Upper lobe of left lung (tissue), 6 donors: ENCODE measurements around the gene ACACA. TPM values are rescaled to one million over a fixed set of nuclear protein-coding genes. Genes with fewer than 3 reads are reported as not detected.

Experiments
- ATAC-seq, 2 donors: fragments of 200-7000 bp; cut with Tn5 transposase; one replicate each; pipeline ENCODE4 v1.9.1; 2022; ENCODE audit warnings: mild to moderate bottlenecking in 2 of 2, moderate library complexity in 2 of 2; ENCODE audit not compliant: low FRiP score in 2 of 2
- DNase-seq, 2 donors: peaks; one replicate each; pipeline ENCODE4 v3.0.0-alpha.2; 2019 to 2020
- H3K27ac ChIP-seq, 4 donors: fragments of 200-600 bp; sonication (generic); one replicate each; pipeline ENCODE4 v1.5.1; 2016 to 2019
- H3K27me3 ChIP-seq, 4 donors: fragments of 200-600 bp; sonication (generic); one replicate each; pipeline ENCODE4 v1.5.1; 2017 to 2019
- H3K36me3 ChIP-seq, 4 donors: fragments of 200-600 bp; sonication (generic); one replicate each; pipeline ENCODE4 v1.5.1; 2016 to 2019
- H3K4me1 ChIP-seq, 4 donors: fragments of 200-600 bp; sonication (generic); one replicate each; pipeline ENCODE4 v1.5.1; 2018 to 2019
- H3K4me3 ChIP-seq, 4 donors: fragments of 200-600 bp; sonication (generic); one replicate each; pipeline ENCODE4 v1.5.1; 2017 to 2019; ENCODE audit warnings: mild to moderate bottlenecking in 2 of 4, moderate library complexity in 1 of 4
- H3K9me3 ChIP-seq, 4 donors: fragments of 200-600 bp; sonication (generic); one replicate each; pipeline ENCODE4 v1.5.1; 2018 to 2019
- CTCF ChIP-seq, 6 experiments: fragments of 450-650 bp in 4 of 6; fragments of 200-600 bp in 2 of 6; sonication (generic) in 2 of 6; IDR thresholded peaks; one replicate each; pipeline ENCODE4 v1.5.1; 2016 to 2019; ENCODE audit warnings: antibody characterized with exemption in 6 of 6
- EP300 ChIP-seq, 4 donors: sonication (generic); formaldehyde crosslinking; IDR thresholded peaks; one replicate each; pipeline ENCODE4 v1.5.1; 2017; ENCODE audit warnings: antibody characterized with exemption in 4 of 4, control low read depth in 2 of 4
- POLR2A ChIP-seq, 4 donors: fragments of 450-650 bp; IDR thresholded peaks; one replicate each; pipeline ENCODE4 v1.5.1; 2016 to 2017; ENCODE audit warnings: antibody characterized with exemption in 4 of 4, mild to moderate bottlenecking in 2 of 4
- POLR2AphosphoS5 ChIP-seq, 2 donors: sonication (generic); formaldehyde crosslinking; IDR thresholded peaks; one replicate each; pipeline ENCODE4 v1.5.1; 2017; ENCODE audit warnings: antibody characterized with exemption in 2 of 2
- WGBS, 2 donors: methylation state at CpG; one replicate each; pipeline ENCODE4 v1.1.5; 2017 to 2018; 5-methylcytosine and 5-hydroxymethylcytosine counted together
- total RNA-seq, 6 donors: library from RNA; depleted of rRNA in 4 of 6; stranded (reverse); fragments of >200 nt in 4 of 6; gene quantifications; one replicate each; pipeline versions ENCODE4 v1.1.0 to v1.2.1, GENCODE V29; 2016 to 2021
- donor health status: DM: no; HTN: no; CAD: no; lungs with moderate emphysema.
- donor health status: DM: no; HTN: yes; CAD: no; lungs with severe emphysema.

ACACA gene
- total RNA-seq, 6 donors from 2014 or later: 55.7 to 129 (median 91.9) TPM

GRCh38 chr17:37206299-37206698, 200.3 kb downstream of the ACACA start:
- Histone ChIP-seq H3K4me1 (no peaks in the 10 kb centered on the region), H3K36me3 (peaks cover 3 to 47% (median 20%) of the 10 kb centered on the region in 4 donors), H3K27me3 (no peaks in the 10 kb centered on the region), H3K4me3 (no peak overlapping the region), H3K9me3 (no peaks in the 10 kb centered on the region), H3K27ac (no peak overlapping the region)
- ATAC-seq (no peak), DNase-seq (no peak)
- TF ChIP-seq POLR2AphosphoS5 (IDR thresholded peaks at IDR 0.05) (no peak), EP300 (IDR thresholded peaks at IDR 0.05) (no peak), POLR2A (IDR thresholded peaks at IDR 0.05) (no peak), CTCF (IDR thresholded peaks at IDR 0.05) (no peak)

GRCh38 chr17:37200497-37200896, 206.1 kb downstream of the ACACA start:
- ATAC-seq: no peak
- no peaks in the 10 kb centered on the region for H3K9me3 ChIP-seq
- peaks cover 3 to 32% (median 13%) of the 10 kb centered on the region in 4 donors for H3K36me3 ChIP-seq
- WGBS, 2 donors: 92 to 95% methylated on average over 2 of the region's 2 CpGs
- H3K27me3 ChIP-seq: no peaks in the 10 kb centered on the region
- no peak overlapping the region for H3K4me3 ChIP-seq
- no peak for TF ChIP-seq EP300 (IDR thresholded peaks at IDR 0.05)
- no peak for TF ChIP-seq POLR2AphosphoS5 (IDR thresholded peaks at IDR 0.05)
- TF ChIP-seq POLR2A (IDR thresholded peaks at IDR 0.05): no peak
- no peak for TF ChIP-seq CTCF (IDR thresholded peaks at IDR 0.05)
- no peak overlapping the region for H3K27ac ChIP-seq
- no peak for DNase-seq
- no peaks in the 10 kb centered on the region for H3K4me1 ChIP-seq

- Histone ChIP-seq H3K9me3 (no peaks in the 10 kb centered on the region), H3K27ac (no peak overlapping the region), H3K4me3 (no peak overlapping the region), H3K4me1 (no peaks in the 10 kb centered on the region), H3K27me3 (no peaks in the 10 kb centered on the region), H3K36me3 (peaks cover 0 to 18% (median 3%) of the 10 kb centered on the region in 4 donors)
- ATAC-seq (no peak), DNase-seq (no peak)
- WGBS, 2 donors: 87 to 95% methylated on average over 2 of the region's 2 CpGs
- no peak for TF ChIP-seq POLR2AphosphoS5 (IDR thresholded peaks at IDR 0.05)
- no peak for TF ChIP-seq CTCF (IDR thresholded peaks at IDR 0.05)
Observed at GRCh38 chr17:37197336-37197735, 209.3 kb downstream of the ACACA start.

- H3K4me3 ChIP-seq: no peak overlapping the region
- no peak for ATAC-seq
- H3K9me3 ChIP-seq: no peaks in the 10 kb centered on the region
- no peaks in the 10 kb centered on the region for H3K27me3 ChIP-seq
- no peak overlapping the region for H3K27ac ChIP-seq
- H3K4me1 ChIP-seq: no peaks in the 10 kb centered on the region
- TF ChIP-seq EP300 (IDR thresholded peaks at IDR 0.05): no peak
- no peak for TF ChIP-seq CTCF (IDR thresholded peaks at IDR 0.05)
- TF ChIP-seq POLR2A (IDR thresholded peaks at IDR 0.05): no peak
- no peak for TF ChIP-seq POLR2AphosphoS5 (IDR thresholded peaks at IDR 0.05)
- peaks cover 6 to 35% (median 16%) of the 10 kb centered on the region in 4 donors for H3K36me3 ChIP-seq
- 75 to 100% methylated on average over 1 of the region's 1 CpG for whole genome bisulfite sequencing, 2 donors
- DNase-seq: no peak
Observed at GRCh38 chr17:37194208-37194607, 212.4 kb downstream of the ACACA start.

- ATAC-seq (no peak), DNase-seq (no peak)
- Histone ChIP-seq H3K4me1 (no peaks in the 10 kb centered on the region), H3K4me3 (no peak overlapping the region), H3K27me3 (no peaks in the 10 kb centered on the region), H3K36me3 (peaks cover 6 to 55% (median 21%) of the 10 kb centered on the region in 4 donors), H3K27ac (no peak overlapping the region), H3K9me3 (no peaks in the 10 kb centered on the region)
- no peak for TF ChIP-seq POLR2AphosphoS5 (IDR thresholded peaks at IDR 0.05)
- TF ChIP-seq EP300 (IDR thresholded peaks at IDR 0.05): no peak
- TF ChIP-seq CTCF (IDR thresholded peaks at IDR 0.05): no peak
- no peak for TF ChIP-seq POLR2A (IDR thresholded peaks at IDR 0.05)
- 95% methylated on average over 2 of the region's 2 CpGs for whole genome bisulfite sequencing, 2 donors
Observed at GRCh38 chr17:37191219-37191618, 215.4 kb downstream of the ACACA start.
